Measurements from ENCODE around the gene PAQR8. TPM values are rescaled to one million over a fixed set of nuclear protein-coding genes. Genes with fewer than 3 reads are reported as not detected.

The PAQR8 gene
- total RNA-seq (2014; rRNA removed; shearing (Covaris generic)): 2.7 and 3.6 TPM in 2 replicates

- DNase-seq (ENCODE audit: low spot score): peak; percentile 16
Observed at GRCh38 chr6:52361945-52362442, at the start of gene PAQR8. TSS of gene PAQR8 (plus strand) at chr6:52362151. CDS start at chr6:52403214, 41,063 bp downstream.

- DNase-seq (ENCODE audit: low spot score): no peak
Observed at GRCh38 chr6:52312461-52312860, 49.5 kb upstream of the PAQR8 start.

GRCh38 chr6:52314752-52315151, 47.2 kb upstream of the PAQR8 start:
- no peak for DNase-seq (ENCODE audit: low spot score)

- no peak for DNase-seq (ENCODE audit: low spot score)
Observed at GRCh38 chr6:52317211-52317610, 44.7 kb upstream of the PAQR8 start.

GRCh38 chr6:52317841-52318581, 43.9 kb upstream of the PAQR8 start:
- peak; percentile 38 for DNase-seq (ENCODE audit: low spot score)

- DNase-seq (ENCODE audit: low spot score): no peak
Observed at GRCh38 chr6:52324189-52324588, 37.8 kb upstream of the PAQR8 start.

GRCh38 chr6:52325695-52326471, 36.1 kb upstream of the PAQR8 start:
- DNase-seq (ENCODE audit: low spot score): no peak

- no peak for DNase-seq (ENCODE audit: low spot score)
Observed at GRCh38 chr6:52326540-52327364, 35.2 kb upstream of the PAQR8 start.

- no peak for DNase-seq (ENCODE audit: low spot score)
Observed at GRCh38 chr6:52328303-52328662, 33.7 kb upstream of the PAQR8 start.

- DNase-seq (ENCODE audit: low spot score): no peak
Observed at GRCh38 chr6:52328729-52329128, 33.2 kb upstream of the PAQR8 start.

- no peak for DNase-seq (ENCODE audit: low spot score)
Observed at GRCh38 chr6:52330470-52330869, 31.5 kb upstream of the PAQR8 start.

GRCh38 chr6:52331793-52332457, 30.0 kb upstream of the PAQR8 start:
- no peak for DNase-seq (ENCODE audit: low spot score)

GRCh38 chr6:52333840-52334200, 28.1 kb upstream of the PAQR8 start:
- DNase-seq (ENCODE audit: low spot score): no peak

GRCh38 chr6:52335576-52335975, 26.4 kb upstream of the PAQR8 start:
- no peak for DNase-seq (ENCODE audit: low spot score)

- DNase-seq (ENCODE audit: low spot score): no peak
Observed at GRCh38 chr6:52336919-52337561, 24.9 kb upstream of the PAQR8 start.

GRCh38 chr6:52337633-52338290, 24.2 kb upstream of the PAQR8 start:
- DNase-seq (ENCODE audit: low spot score): no peak

GRCh38 chr6:52340603-52340880, 21.4 kb upstream of the PAQR8 start:
- DNase-seq (ENCODE audit: low spot score): no peak

- DNase-seq (ENCODE audit: low spot score): no peak
Observed at GRCh38 chr6:52341561-52342260, 20.2 kb upstream of the PAQR8 start.

- no peak for DNase-seq (ENCODE audit: low spot score)
Observed at GRCh38 chr6:52345311-52345710, 16.6 kb upstream of the PAQR8 start.

- no peak for DNase-seq (ENCODE audit: low spot score)
Observed at GRCh38 chr6:52346503-52346902, 15.4 kb upstream of the PAQR8 start.

Measured in A172 (cell line).